GM06990 (cell line): ENCODE results near the gene ZFHX3.
A peak's percentile ranks its signal among the peaks of the same experiment; 100 is the strongest.

Experiments
- DNase-seq: peaks from one replicate; pipeline ENCODE4 v3.0.0-alpha.2; 2011; ENCODE audit not compliant: insufficient read length; ENCODE audit errors: extremely low read depth
- H3K27me3 ChIP-seq: replicated peaks from 2 replicates; pipeline ENCODE4 v1.6.0; 2011; ENCODE audit warnings: low read length; ENCODE audit not compliant: control insufficient read depth, insufficient read depth
- H3K36me3 ChIP-seq: 2 replicates; pipeline ENCODE4 v1.5.1; 2011; ENCODE audit warnings: low read length; ENCODE audit not compliant: control insufficient read depth, insufficient read depth
- H3K4me3 ChIP-seq: replicated peaks from 2 replicates; pipeline ENCODE4 v1.5.1; 2011; ENCODE audit warnings: low read depth, mild to moderate bottlenecking, control low read depth, low read length
- CTCF ChIP-seq: IDR thresholded peaks from 2 replicates; pipeline ENCODE4 v1.5.1; 2011; ENCODE audit warnings: low read length, control low read depth, mild to moderate bottlenecking, inconsistent platforms; ENCODE audit not compliant: insufficient read depth, poor library complexity, severe bottlenecking

ZFHX3 gene

GRCh38 chr16:72789921-72790320 lies 258.0 kb downstream of the ZFHX3 start:
- DNase-seq, result no peak
- no peaks in the 10 kb centered on the region for H3K36me3 ChIP-seq
- no peak for TF ChIP-seq CTCF
- no peak overlapping the region for H3K4me3 ChIP-seq
- no peaks in the 10 kb centered on the region for H3K27me3 ChIP-seq

DNA sequence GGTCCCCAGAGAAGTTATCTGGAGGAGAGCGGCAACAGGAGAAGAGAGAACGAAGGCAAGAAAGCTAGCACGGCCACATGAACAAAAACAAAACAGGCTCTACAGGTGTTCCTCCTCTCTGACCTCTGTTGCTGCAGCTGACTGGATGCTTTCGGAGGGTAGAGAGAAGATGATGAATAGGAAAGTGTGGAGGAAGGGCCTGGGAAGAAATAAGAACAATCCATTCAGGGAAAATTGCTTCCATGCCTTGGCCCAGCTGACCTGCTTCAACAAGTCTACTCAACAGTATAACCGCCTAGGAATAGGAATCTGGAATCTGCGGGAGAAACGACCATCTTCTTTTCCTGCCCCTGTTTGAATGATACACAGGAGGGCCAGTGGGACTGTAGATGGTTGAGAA lies 258.5 kb downstream of the ZFHX3 start:
- Histone ChIP-seq H3K36me3 (no peaks in the 10 kb centered on the region), H3K4me3 (no peak overlapping the region), H3K27me3 (no peaks in the 10 kb centered on the region)
- TF ChIP-seq CTCF, result no peak
- no peak for DNase-seq

DNA sequence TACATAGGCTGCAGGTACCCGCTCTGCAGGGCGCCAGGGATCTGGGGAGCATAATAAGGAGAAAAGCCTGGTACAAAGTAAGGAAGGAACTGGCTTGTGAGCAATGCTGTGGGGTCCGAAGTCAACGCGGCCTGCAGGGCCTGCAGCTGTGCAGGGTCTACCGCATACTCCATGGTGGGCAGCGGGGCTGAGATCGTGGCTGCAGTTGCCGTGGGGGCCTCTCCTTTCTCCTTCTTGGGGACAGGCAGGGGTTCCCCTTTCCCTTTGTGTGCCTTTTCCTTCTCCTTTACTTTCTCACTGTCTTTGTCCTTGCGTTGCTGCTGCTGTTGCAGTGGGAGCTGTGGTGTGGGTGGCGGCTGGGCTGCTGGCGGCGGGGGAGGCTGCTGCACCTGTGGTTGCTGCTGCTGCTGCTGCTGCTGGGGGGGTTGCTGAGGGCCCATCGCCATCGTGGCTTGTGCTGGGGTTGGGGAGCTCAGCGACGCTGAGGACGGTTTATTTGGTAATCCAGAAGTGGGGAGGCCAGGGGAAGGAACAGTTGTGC lies 259.6 kb downstream of the ZFHX3 start:
- Histone ChIP-seq H3K36me3 (no peaks in the 10 kb centered on the region), H3K27me3 (no peaks in the 10 kb centered on the region), H3K4me3 (no peak overlapping the region)
- DNase-seq, result no peak
- no peak for TF ChIP-seq CTCF

DNA sequence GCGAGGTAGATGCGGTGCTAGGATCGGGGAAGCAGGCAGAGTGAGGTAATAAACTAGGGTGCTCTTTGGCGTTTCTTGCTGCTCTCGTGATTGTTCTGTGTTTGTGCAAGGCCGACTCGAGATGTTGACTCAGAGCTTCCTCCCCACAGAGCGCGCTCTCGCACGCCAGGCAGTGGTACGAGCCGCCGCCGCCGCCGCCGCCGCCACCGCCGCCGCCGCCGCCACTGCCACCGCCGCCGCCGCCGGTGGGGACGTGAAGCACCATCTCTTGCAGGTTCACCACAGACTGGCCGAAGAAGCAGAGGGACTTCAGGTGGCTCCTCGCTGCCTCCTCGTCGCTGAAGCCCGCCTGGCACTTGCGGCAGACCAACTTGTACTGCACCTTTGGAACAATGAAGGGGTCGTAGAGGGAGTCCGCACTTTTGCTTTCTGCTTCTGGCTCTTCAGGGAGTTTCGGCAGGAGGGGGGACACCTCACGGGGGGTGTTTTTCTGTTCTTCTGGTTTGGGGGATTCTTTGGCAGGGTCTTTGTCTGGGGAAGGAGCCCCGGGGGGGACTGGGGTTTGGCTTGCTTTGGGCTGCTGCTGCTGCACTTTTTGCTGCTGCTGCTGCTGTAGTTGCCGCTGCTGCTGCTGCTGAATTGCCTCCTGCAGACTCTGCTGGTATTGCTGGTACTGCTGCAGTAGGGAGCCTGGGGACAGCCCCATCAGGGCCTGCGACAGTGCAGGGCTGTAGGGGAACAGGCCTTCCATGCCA lies 260.2 kb downstream of the ZFHX3 start:
- TF ChIP-seq CTCF, result no peak
- DNase-seq, result peak; percentile 40
- Histone ChIP-seq H3K36me3 (no peaks in the 10 kb centered on the region), H3K27me3 (no peaks in the 10 kb centered on the region), H3K4me3 (peak overlapping the region; percentile 52)

DNA sequence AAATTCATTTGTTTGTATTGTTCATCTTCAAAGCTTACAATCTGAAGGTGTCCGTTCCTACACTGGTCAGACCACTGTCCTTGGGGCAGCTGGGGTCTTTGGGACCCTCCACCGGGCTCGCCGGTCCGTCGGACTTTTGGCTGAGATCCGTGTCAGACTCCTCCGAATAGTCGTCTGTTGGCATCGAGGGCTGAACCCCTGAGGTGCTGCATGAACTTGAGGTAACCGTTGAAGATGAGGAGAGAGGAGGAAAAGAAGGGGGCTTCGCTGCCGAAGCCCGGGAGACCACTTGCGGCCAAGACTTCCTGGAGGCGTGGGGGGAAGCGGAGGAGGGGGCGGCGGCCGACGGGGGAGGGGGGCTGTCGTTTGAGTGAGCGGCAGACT lies 260.8 kb downstream of the ZFHX3 start:
- DNase-seq, result no peak
- Histone ChIP-seq H3K27me3 (no peaks in the 10 kb centered on the region), H3K36me3 (no peaks in the 10 kb centered on the region), H3K4me3 (peak overlapping the region; percentile 52)
- TF ChIP-seq CTCF, result no peak
